K562 (cell line): Measurements from ENCODE around the gene KIF18B.

ENCODE experiments used
- BHLHE40 ChIP-seq: IDR thresholded peaks from 2 replicates; pipeline ENCODE4 v1.6.1; 2011; ENCODE audit warnings: low read length, improper control_type of control experiment
- FOS ChIP-seq: IDR thresholded peaks from 3 replicates; pipeline ENCODE4 v1.6.1; 2011; ENCODE audit not compliant: insufficient read length; ENCODE audit errors: extremely low read depth
- JUN ChIP-seq, 2 experiments: sonication (generic) in 1 of 2; formaldehyde crosslinking in 1 of 2; IDR thresholded peaks; 2 replicates each; pipeline versions ENCODE4 v1.6.1 to v1.8.0; 2012 to 2022; ENCODE audit warnings: borderline replicate concordance in 2 of 2, mild to moderate bottlenecking in 2 of 2, improper control_type of control experiment in 1 of 2, low read depth in 1 of 2, low read length in 1 of 2, missing genetic modification reagents in 1 of 2
- NFIC ChIP-seq: fragments of 450-650 bp; IDR thresholded peaks from 2 replicates; pipeline ENCODE4 v1.6.1; 2017; ENCODE audit warnings: mild to moderate bottlenecking, inconsistent platforms
- POLR2A ChIP-seq: fragments of 450-650 bp; conservative IDR thresholded peaks from 2 replicates; pipeline ENCODE4 v1.6.1; 2016
- PTBP1 ChIP-seq: fragments of 200-400 bp; formaldehyde crosslinking; IDR thresholded peaks from 2 replicates; pipeline ENCODE4 v1.6.1; 2017; ENCODE audit warnings: low read depth, low read length
- RAD51 ChIP-seq: fragments of 450-650 bp; IDR thresholded peaks from 2 replicates; pipeline ENCODE4 v1.7.1; 2016; ENCODE audit warnings: low read depth, mild to moderate bottlenecking, borderline replicate concordance
- SRF ChIP-seq, 2 experiments: fragments of 250-450, 450-650 bp in 1 of 2; sonication (Bioruptor Pico) in 1 of 2; sonication (generic) in 1 of 2; formaldehyde crosslinking; IDR thresholded peaks; 2 replicates each; pipeline versions ENCODE4 v1.5.0 to v1.5.1; 2020 to 2022; ENCODE audit warnings: mild to moderate bottlenecking in 1 of 2, missing genetic modification reagents in 1 of 2
- YY1 ChIP-seq, 3 experiments: IDR thresholded peaks; 2 replicates each; pipeline ENCODE4 v1.6.1; 2011; ENCODE audit warnings: low read length in 2 of 3, mild to moderate bottlenecking in 2 of 3, moderate library complexity in 2 of 3, borderline replicate concordance in 1 of 3, control low read depth in 1 of 3, low read depth in 1 of 3; ENCODE audit not compliant: insufficient read depth in 3 of 3, insufficient replicate concordance in 2 of 3, control insufficient read depth in 1 of 3, insufficient read length in 1 of 3; ENCODE audit errors: extremely low read depth in 1 of 3
- ZSCAN29 ChIP-seq: fragments of 450-650 bp; IDR thresholded peaks from 2 replicates; pipeline ENCODE4 v1.6.1; 2017
- ZZZ3 ChIP-seq: fragments of 450-650 bp; IDR thresholded peaks from 2 replicates; pipeline ENCODE4 v1.6.1; 2016; ENCODE audit warnings: antibody characterized with exemption, mild to moderate bottlenecking, moderate library complexity
- TF ChIP-seq, protein P1 (sequence below), 3 experiments: fragments of 200-800 bp in 1 of 3; fragments of 250-450 bp in 1 of 3; fragments of 450-650 bp in 1 of 3; sonication (Bioruptor Pico) in 1 of 3; sonication (Bioruptor generic) in 1 of 3; formaldehyde crosslinking in 1 of 3; IDR thresholded peaks; 2 replicates each; pipeline versions ENCODE4 v1.6.1 to v1.8.0; 2016 to 2022; ENCODE audit warnings: mild to moderate bottlenecking in 2 of 3, missing genetic modification characterization in 2 of 3, missing compliant biosample characterization in 1 of 3, moderate library complexity in 1 of 3

GRCh38 chr17:44889003-44889402 is 58.6 kb downstream of the KIF18B start:
- TF ChIP-seq FOS (no peak), ZSCAN29 (no peak), NFIC (no peak), RAD51 (no peak), SRF (CRISPR knock-in tag; IDR thresholded peaks at IDR 0.05) (no peak), YY1 (IDR thresholded peaks at IDR 0.05; ENCODE audit: borderline replicate concordance in 1 of 3, control insufficient read depth in 1 of 3, extremely low read depth in 1 of 3, insufficient read depth in 3 of 3, insufficient read length in 1 of 3, insufficient replicate concordance in 2 of 3, low read depth in 1 of 3, low read length in 2 of 3) (no peak), POLR2A (no peak), JUN (IDR thresholded peaks at IDR 0.05; ENCODE audit: borderline replicate concordance, low read depth, low read length) (no peak), JUN (CRISPR knock-in tag; IDR thresholded peaks at IDR 0.05; ENCODE audit: borderline replicate concordance) (no peak), PTBP1 (no peak), ZZZ3 (no peak), BHLHE40 (no peak)
- TF ChIP-seq, protein P1, sequence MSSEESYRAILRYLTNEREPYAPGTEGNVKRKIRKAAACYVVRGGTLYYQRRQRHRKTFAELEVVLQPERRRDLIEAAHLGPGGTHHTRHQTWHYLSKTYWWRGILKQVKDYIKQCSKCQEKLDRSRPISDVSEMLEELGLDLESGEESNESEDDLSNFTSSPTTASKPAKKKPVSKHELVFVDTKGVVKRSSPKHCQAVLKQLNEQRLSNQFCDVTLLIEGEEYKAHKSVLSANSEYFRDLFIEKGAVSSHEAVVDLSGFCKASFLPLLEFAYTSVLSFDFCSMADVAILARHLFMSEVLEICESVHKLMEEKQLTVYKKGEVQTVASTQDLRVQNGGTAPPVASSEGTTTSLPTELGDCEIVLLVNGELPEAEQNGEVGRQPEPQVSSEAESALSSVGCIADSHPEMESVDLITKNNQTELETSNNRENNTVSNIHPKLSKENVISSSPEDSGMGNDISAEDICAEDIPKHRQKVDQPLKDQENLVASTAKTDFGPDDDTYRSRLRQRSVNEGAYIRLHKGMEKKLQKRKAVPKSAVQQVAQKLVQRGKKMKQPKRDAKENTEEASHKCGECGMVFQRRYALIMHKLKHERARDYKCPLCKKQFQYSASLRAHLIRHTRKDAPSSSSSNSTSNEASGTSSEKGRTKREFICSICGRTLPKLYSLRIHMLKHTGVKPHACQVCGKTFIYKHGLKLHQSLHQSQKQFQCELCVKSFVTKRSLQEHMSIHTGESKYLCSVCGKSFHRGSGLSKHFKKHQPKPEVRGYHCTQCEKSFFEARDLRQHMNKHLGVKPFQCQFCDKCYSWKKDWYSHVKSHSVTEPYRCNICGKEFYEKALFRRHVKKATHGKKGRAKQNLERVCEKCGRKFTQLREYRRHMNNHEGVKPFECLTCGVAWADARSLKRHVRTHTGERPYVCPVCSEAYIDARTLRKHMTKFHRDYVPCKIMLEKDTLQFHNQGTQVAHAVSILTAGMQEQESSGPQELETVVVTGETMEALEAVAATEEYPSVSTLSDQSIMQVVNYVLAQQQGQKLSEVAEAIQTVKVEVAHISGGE (CRISPR knock-in tag; IDR thresholded peaks at IDR 0.05) = no peak
